Keratinocyte (primary cell): Measurements from ENCODE around the gene AKAP13. TPM values are rescaled to one million over a fixed set of nuclear protein-coding genes. Genes with fewer than 3 reads are reported as not detected.
A peak's percentile ranks its signal among the peaks of the same experiment; 100 is the strongest.
"Not testable (repeated sequence)": the region's sequence is repeated elsewhere in the genome, so short reads cannot be mapped to it uniquely, and the experiment has no call there.

Source experiments
- DNase-seq: peaks from one replicate; pipeline ENCODE4 v3.0.0-alpha.2; 2011; ENCODE audit warnings: low read depth, missing footprints, low spot score
- FAIRE-seq: peaks from 2 replicates; lab custom pipeline; 2011; peaks lifted over from hg19 to GRCh38; lab: Jason Lieb, UNC
- H2AFZ ChIP-seq: 2 replicates; pipeline ENCODE4 v1.6.0; 2012; ENCODE audit warnings: low read length, control low read depth, inconsistent platforms; ENCODE audit not compliant: control insufficient read depth
- H3K27ac ChIP-seq: 2 replicates; pipeline ENCODE4 v1.5.1; 2011; ENCODE audit warnings: low read length; ENCODE audit not compliant: control insufficient read depth, insufficient read depth
- H3K27me3 ChIP-seq: 3 replicates; pipeline ENCODE4 v1.6.0; 2011; ENCODE audit warnings: low read length; ENCODE audit not compliant: control insufficient read depth, insufficient read depth; ENCODE audit errors: extremely low read depth
- H3K36me3 ChIP-seq, 2 experiments: 2 replicates in 1 of 2; 3 replicates in 1 of 2; pipeline ENCODE4 v1.5.1; 2011; ENCODE audit warnings: low read length in 2 of 2, mild to moderate bottlenecking in 1 of 2; ENCODE audit not compliant: control insufficient read depth in 2 of 2, insufficient read depth in 2 of 2; ENCODE audit errors: extremely low read depth in 1 of 2
- H3K4me1 ChIP-seq: 3 replicates; pipeline ENCODE4 v1.5.1; 2011; ENCODE audit warnings: low read length; ENCODE audit not compliant: control insufficient read depth, insufficient read depth; ENCODE audit errors: extremely low read depth
- H3K4me2 ChIP-seq: 3 replicates; pipeline ENCODE4 v1.6.0; 2011; ENCODE audit warnings: low read depth, low read length; ENCODE audit not compliant: control insufficient read depth, insufficient read depth; ENCODE audit errors: extremely low read depth
- H3K4me3 ChIP-seq, 3 experiments: fragments of 200-600 bp in 1 of 3; sonication (generic) in 1 of 3; 2 replicates in 2 of 3; 3 replicates in 1 of 3; pipeline ENCODE4 v1.5.1; 2011 to 2016; ENCODE audit warnings: low read length in 3 of 3, mild to moderate bottlenecking in 3 of 3, control low read depth in 2 of 3, inconsistent platforms in 1 of 3, low read depth in 1 of 3, mixed read lengths in 1 of 3, mixed run types in 1 of 3, moderate library complexity in 1 of 3; ENCODE audit not compliant: control insufficient read depth in 2 of 3, insufficient read depth in 2 of 3; ENCODE audit errors: extremely low read depth in 1 of 3
- H3K79me2 ChIP-seq: 2 replicates; pipeline ENCODE4 v1.6.0; 2012; ENCODE audit warnings: low read length; ENCODE audit not compliant: control insufficient read depth, insufficient read depth
- H3K9ac ChIP-seq: 3 replicates; pipeline ENCODE4 v1.6.0; 2011; ENCODE audit warnings: low read length; ENCODE audit not compliant: control insufficient read depth, insufficient read depth; ENCODE audit errors: extremely low read depth
- H3K9me1 ChIP-seq: 3 replicates; pipeline ENCODE4 v1.6.0; 2011; ENCODE audit warnings: low read length; ENCODE audit not compliant: control insufficient read depth, insufficient read depth; ENCODE audit errors: extremely low read depth
- H3K9me3 ChIP-seq: 2 replicates; pipeline ENCODE4 v1.5.1; 2012; ENCODE audit warnings: low read depth, low read length; ENCODE audit not compliant: control insufficient read depth
- H4K20me1 ChIP-seq: 3 replicates; pipeline ENCODE4 v1.6.0; 2011; ENCODE audit warnings: low read length; ENCODE audit not compliant: control insufficient read depth, insufficient read depth; ENCODE audit errors: extremely low read depth
- EZH2 ChIP-seq: IDR thresholded peaks from one replicate; pipeline ENCODE4 v1.6.1; 2012; ENCODE audit warnings: inconsistent platforms, mild to moderate bottlenecking, low read length, moderate library complexity
- dilution Hi-C: fragments of 300-500 bp; cut with MboI; formaldehyde crosslinking; loops from one replicate; pipeline ENCODE4 v1.7.0; 2020; ENCODE audit warnings: low sequenced_read_pairs; ENCODE audit not compliant: extremely low pct_ligation_motif_present
- polyA plus RNA-seq, 5 experiments: library from polyadenylated mRNA; depleted of rRNA in 3 of 5; stranded (reverse) in 3 of 5; stranded (forward) in 1 of 5; unstranded in 1 of 5; fragments of >200 nt; gene quantifications; 1 replicate in 1 of 5; 2 replicates in 3 of 5; 3 replicates in 1 of 5; pipeline versions ENCODE4 v1.2.1 to v1.2.3, GENCODE V29; 2011 to 2012; ENCODE audit warnings: missing spikeins in 2 of 5, low read depth in 1 of 5, low replicate concordance in 1 of 5
- TF ChIP-seq, protein P1 (sequence below), 3 experiments: IDR thresholded peaks in 1 of 3; conservative IDR thresholded peaks in 1 of 3; optimal IDR thresholded peaks in 1 of 3; 2 replicates in 2 of 3; 3 replicates in 1 of 3; pipeline versions ENCODE3 to v1.5.1; 2011; ENCODE audit warnings: low read length in 3 of 3, mild to moderate bottlenecking in 3 of 3, moderate library complexity in 2 of 3, control low read depth in 1 of 3, inconsistent platforms in 1 of 3; ENCODE audit not compliant: insufficient read depth in 2 of 3; ENCODE audit errors: extremely low read depth in 1 of 3

The AKAP13 gene
- polyA plus RNA-seq, 1 donor (not counting 4 experiments of a cell fraction or from before 2014, with no cell fraction given), result 16.7 TPM

DNA sequence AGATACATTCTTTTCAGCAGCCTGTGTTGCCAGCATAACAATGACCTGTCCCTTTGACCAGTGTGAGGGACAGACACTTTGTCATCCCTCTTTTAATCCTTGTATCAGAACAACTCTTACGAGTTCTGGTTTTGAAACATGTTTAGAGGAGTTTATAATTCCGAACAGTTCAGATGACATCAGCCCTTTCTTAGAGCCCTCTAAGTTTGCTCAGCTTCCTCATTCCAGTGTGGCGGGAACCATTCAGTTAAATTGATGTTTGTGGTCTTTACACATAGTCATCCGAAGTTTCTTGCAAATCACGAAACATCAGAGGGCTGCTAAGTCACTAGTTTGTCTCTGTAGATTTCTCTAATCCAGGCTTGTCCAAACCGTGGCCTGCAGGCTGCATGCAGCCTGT, 102.5 kb downstream of the AKAP13 start:
- Histone ChIP-seq H3K36me3 (no peaks in the 10 kb centered on the region), H3K9ac (no peak overlapping the region), H3K9me1 (no peaks in the 10 kb centered on the region), H3K4me2 (peak overlapping the region; percentile 37), H3K4me1 (peaks cover 38% of the 10 kb centered on the region), H3K79me2 (peaks cover 52% of the 10 kb centered on the region), H3K4me3 (no peak overlapping the region), H3K27me3 (no peaks in the 10 kb centered on the region), H3K27ac (no peak overlapping the region), H2AFZ (no peak overlapping the region), H3K9me3 (no peaks in the 10 kb centered on the region), H4K20me1 (no peaks in the 10 kb centered on the region)
- dilution Hi-C loops, result no loop called here
- FAIRE-seq (no peak), DNase-seq (no peak)
- TF ChIP-seq, protein P1, sequence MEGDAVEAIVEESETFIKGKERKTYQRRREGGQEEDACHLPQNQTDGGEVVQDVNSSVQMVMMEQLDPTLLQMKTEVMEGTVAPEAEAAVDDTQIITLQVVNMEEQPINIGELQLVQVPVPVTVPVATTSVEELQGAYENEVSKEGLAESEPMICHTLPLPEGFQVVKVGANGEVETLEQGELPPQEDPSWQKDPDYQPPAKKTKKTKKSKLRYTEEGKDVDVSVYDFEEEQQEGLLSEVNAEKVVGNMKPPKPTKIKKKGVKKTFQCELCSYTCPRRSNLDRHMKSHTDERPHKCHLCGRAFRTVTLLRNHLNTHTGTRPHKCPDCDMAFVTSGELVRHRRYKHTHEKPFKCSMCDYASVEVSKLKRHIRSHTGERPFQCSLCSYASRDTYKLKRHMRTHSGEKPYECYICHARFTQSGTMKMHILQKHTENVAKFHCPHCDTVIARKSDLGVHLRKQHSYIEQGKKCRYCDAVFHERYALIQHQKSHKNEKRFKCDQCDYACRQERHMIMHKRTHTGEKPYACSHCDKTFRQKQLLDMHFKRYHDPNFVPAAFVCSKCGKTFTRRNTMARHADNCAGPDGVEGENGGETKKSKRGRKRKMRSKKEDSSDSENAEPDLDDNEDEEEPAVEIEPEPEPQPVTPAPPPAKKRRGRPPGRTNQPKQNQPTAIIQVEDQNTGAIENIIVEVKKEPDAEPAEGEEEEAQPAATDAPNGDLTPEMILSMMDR (optimal IDR thresholded peaks at IDR 0.05 in 1 of 3, IDR thresholded peaks at IDR 0.05 in 1 of 3, conservative IDR thresholded peaks at IDR 0.05 in 1 of 3; ENCODE audit: extremely low read depth in 1 of 3, insufficient read depth in 2 of 3, low read length in 3 of 3), result no peak
- no peak for TF ChIP-seq EZH2

DNA sequence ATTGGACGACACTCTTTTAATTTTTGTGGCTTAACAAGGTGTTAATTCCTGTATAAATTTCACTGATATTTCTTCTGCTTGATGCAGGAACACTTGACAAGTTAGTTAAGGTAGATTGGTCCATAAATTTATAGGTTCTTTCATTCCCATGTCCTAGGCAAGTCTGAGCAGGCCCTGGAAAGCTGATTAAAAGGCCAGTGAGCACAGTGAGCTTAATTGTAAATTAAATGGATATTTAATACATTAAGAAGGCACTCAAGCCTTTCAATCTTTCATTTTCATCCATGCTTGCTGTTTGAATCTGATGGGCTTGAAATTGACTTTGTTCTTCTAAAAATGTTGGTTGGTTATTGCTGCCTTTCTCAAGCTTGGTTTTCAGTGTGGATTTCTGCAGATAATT, 103.6 kb downstream of the AKAP13 start:
- H4K20me1 ChIP-seq, H3K36me3 ChIP-seq, H3K9ac ChIP-seq, DNase-seq, dilution Hi-C loops, H2AFZ ChIP-seq, H3K9me3 ChIP-seq, FAIRE-seq, H3K27me3 ChIP-seq, H3K27ac ChIP-seq, H3K4me3 ChIP-seq, H3K9me1 ChIP-seq: not testable (repeated sequence)
- peaks cover 28% of the 10 kb centered on the region for H3K4me1 ChIP-seq
- peak overlapping the region; percentile 10 for H3K4me2 ChIP-seq
- peaks cover 52% of the 10 kb centered on the region for H3K79me2 ChIP-seq

DNA sequence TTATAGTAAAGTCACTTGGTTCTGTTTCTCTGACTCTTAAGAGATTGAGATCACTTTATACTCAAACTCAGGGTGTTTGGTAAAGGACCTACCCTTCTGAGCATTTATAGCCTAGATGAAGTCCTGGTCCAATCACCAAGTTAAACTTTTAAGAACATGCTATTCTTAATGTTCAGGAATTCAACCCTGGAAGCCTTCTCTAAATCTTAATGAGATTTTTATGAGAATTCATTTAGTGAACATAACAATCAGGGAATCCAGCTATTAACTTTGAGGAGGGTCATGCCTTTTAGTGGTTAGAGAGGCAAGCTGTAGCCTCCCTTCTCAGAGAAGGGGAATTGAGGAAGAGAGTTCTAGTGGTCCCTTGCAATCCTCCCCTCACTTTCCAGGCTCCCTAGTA, 104.5 kb downstream of the AKAP13 start:
- H3K27ac ChIP-seq, H4K20me1 ChIP-seq, H3K27me3 ChIP-seq, H3K4me3 ChIP-seq, DNase-seq, H3K9me1 ChIP-seq, H3K36me3 ChIP-seq, H2AFZ ChIP-seq, H3K9ac ChIP-seq, dilution Hi-C loops, H3K9me3 ChIP-seq, FAIRE-seq, H3K4me2 ChIP-seq: not testable (repeated sequence)
- Histone ChIP-seq H3K79me2 (peaks cover 51% of the 10 kb centered on the region), H3K4me1 (peaks cover 18% of the 10 kb centered on the region)
